HepG2 (cell line): ENCODE measurements around the gene AKIP1. TPM values are rescaled to one million over a fixed set of nuclear protein-coding genes. Genes with fewer than 3 reads are reported as not detected.

Experiments used
- FOXA3 ChIP-seq: IDR thresholded peaks from 2 replicates; pipeline ENCODE4 v1.6.1; 2016; ENCODE audit warnings: missing genetic modification reagents, missing compliant biosample characterization
- PRDM4 ChIP-seq: sonication (generic); formaldehyde crosslinking; IDR thresholded peaks from 2 replicates; pipeline ENCODE4 v1.9.0; 2021; ENCODE audit warnings: missing genetic modification reagents, borderline replicate concordance
- PRPF4 ChIP-seq: fragments of 200-400 bp; formaldehyde crosslinking; IDR thresholded peaks from 2 replicates; pipeline ENCODE4 v1.6.1; 2016; ENCODE audit warnings: low read length, low read depth; ENCODE audit not compliant: poor library complexity, severe bottlenecking
- REST ChIP-seq, 2 experiments: IDR thresholded peaks; 2 replicates each; pipeline ENCODE4 v1.6.1; 2011 to 2012; ENCODE audit warnings: low read length in 2 of 2, borderline replicate concordance in 1 of 2, low read depth in 1 of 2, mild to moderate bottlenecking in 1 of 2, moderate library complexity in 1 of 2
- YY1 ChIP-seq: IDR thresholded peaks from 2 replicates; pipeline ENCODE4 v1.6.1; 2011; ENCODE audit warnings: low read length, low read depth, moderate library complexity, mild to moderate bottlenecking; ENCODE audit not compliant: insufficient read depth, insufficient replicate concordance
- ZNF224 ChIP-seq: sonication (generic); formaldehyde crosslinking; IDR thresholded peaks from 2 replicates; pipeline ENCODE4 v1.5.0; 2020; ENCODE audit warnings: mild to moderate bottlenecking, missing genetic modification reagents
- ZNF234 ChIP-seq: sonication (generic); formaldehyde crosslinking; conservative IDR thresholded peaks from 2 replicates; pipeline ENCODE4 v1.5.1; 2020; ENCODE audit warnings: mild to moderate bottlenecking, missing genetic modification reagents
- ZNF841 ChIP-seq: sonication (generic); formaldehyde crosslinking; IDR thresholded peaks from 2 replicates; pipeline ENCODE4 v1.8.1; 2023; ENCODE audit warnings: missing genetic modification reagents, borderline replicate concordance
- polyA plus RNA-seq, 8 experiments: library from polyadenylated mRNA; depleted of rRNA in 3 of 8; stranded (reverse) in 7 of 8; unstranded in 1 of 8; fragments of >200 nt; fragmentation: Illumina TruSeq in 4 of 8; extraction: Trizol in 4 of 8; gene quantifications; 2 replicates each; pipeline versions ENCODE4 v1.2.1 to v1.2.3, GENCODE V29; 2011 to 2016; ENCODE audit warnings: low read depth in 4 of 8, missing spikeins in 1 of 8, mixed read lengths in 1 of 8; ENCODE audit not compliant: insufficient read depth in 1 of 8
- total RNA-seq, 5 experiments: library from RNA; depleted of rRNA; stranded (reverse); fragments of >200 nt; fragmentation: Illumina TruSeq; extraction: Trizol; gene quantifications; 2 replicates each; pipeline ENCODE4 v1.2.3, GENCODE V29; 2016; ENCODE audit warnings: low read depth in 1 of 5

AKIP1 gene
- total and polyA plus RNA-seq, 2 of the 13 experiments (the other 11 are each of a cell fraction or from before 2014, with no cell fraction given): 10.0 to 20.3 TPM

GRCh38 chr11:8925711-8926110, 14.7 kb downstream of the AKIP1 start (continued):
- TF ChIP-seq YY1 (no peak), ZNF224 (CRISPR knock-in tag) (no peak), REST (IDR thresholded peaks at IDR 0.05; ENCODE audit: borderline replicate concordance in 1 of 2, low read depth in 1 of 2, low read length in 2 of 2) (no peak), FOXA3 (CRISPR knock-in tag) (no peak), ZNF234 (CRISPR knock-in tag) (no peak), ZNF841 (CRISPR knock-in tag) (no peak), PRPF4 (no peak), PRDM4 (CRISPR knock-in tag) (no peak)
